Measurements from ENCODE around the gene NFYA.
A peak's percentile ranks its signal among the peaks of the same experiment; 100 is the strongest.
"Not testable (repeated sequence)": the region's sequence is repeated elsewhere in the genome, so short reads cannot be mapped to it uniquely, and the experiment has no call there.

Gene NFYA

DNA sequence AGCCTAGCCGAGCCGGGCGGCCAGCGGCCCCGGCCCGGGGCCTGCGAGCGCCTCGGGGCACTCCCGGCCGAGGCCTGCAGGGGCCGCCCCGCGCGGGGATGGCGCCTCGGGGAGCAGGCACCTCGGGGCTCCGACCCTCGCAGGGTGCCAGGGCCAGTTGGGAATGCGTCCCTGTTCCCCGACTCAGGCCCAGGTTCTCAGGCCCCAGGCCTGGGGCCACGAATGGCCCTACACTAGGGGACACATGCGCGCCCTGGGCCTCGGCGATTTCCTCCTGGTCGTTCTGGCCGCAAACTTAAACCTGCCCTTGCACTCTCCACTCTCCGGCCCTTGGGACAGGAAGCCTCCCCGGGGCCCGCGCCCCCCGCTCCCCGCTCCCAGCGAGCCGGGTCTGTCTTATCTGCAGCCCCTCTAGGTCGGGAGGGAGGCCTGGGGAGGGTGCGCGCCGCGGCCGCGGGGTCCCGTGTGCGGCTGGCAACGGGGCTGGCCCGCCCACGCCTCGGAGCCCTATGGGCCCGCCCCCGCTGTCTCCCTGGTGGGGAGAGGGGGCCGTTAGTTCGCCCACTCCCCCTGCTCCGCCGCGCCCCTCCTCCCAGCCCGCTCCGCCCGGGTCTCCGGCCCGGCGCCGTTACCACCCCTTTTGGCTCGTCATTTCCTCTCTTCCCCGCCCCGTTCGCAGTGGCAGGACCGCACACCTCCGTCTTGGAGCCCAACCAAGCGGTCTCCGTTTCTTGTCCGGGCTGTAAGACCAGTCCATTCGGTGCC, 611 bp downstream of the NFYA start:
- peak; percentile 80 for DNase-seq (ENCODE audit: low spot score)

DNA sequence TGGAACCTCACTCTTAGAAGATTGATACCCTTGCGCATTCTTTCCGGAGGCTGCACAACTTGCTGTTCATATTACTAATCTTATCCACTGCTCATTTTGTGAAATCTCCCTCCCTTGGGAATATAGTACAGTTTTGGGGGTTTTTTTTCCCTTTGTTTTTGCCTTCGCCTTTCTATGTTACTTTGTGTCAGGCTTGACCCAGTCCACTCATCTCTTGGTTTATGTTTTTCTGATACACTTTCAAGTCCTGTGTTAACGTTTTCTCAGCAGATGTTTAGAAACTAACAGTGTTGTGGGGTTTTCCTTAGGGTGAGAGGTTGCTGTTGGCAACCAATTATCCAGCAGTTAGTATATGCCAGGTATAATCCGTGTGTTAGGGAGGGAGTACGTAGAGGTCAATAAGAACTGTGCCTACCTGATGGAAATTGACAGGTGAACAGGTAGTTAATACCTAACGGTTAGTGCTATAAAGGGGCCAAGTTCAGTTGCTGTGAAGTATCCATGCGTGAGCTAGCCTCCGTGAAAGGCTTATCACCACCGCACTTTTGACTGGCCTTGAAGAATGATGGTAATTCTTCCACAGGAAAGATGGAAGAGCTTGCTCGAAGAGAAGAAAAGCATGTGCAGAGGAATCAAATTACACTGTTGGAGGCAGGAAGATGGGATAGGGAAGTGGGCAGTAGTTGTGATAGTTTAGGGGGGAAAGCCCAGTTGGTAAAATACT, 1.4 kb downstream of the NFYA start:
- DNase-seq (ENCODE audit: low spot score), result peak; percentile 47

DNA sequence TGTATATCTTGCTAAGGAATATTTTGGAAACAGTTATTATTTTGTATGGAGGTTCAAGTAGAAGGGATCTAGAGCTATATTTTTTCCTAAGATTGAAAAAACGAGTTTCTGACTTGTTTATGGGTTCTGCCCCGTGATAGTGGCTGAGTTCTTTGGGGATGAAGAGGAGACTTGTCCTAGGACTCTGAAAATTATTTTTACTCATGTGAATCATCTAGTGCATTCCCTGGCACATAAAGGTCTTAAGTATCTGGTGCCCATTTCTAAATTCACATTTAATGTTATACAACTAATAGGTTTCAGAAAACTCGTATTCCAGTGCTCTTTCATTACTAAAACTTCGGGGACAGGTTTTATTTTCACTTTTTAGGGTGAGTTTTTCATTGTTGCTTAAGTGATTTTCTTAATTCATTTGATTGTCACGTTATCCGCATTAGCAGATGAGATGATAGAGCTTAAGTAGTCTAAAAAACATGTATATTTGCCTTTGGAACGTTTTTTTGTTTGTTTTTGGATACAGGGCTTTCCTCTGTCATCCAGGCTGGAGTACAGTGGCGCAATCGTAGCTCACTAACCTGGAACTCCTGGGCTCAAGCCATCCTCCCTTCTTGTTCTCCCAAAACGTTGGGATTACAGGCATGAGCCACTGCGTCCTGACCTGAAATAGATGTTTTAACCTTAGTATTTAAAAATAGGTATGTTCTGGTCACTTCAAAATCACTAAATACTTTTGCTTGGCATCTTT, 2.1 kb downstream of the NFYA start:
- DNase-seq (ENCODE audit: low spot score), result peak; percentile 45

DNA sequence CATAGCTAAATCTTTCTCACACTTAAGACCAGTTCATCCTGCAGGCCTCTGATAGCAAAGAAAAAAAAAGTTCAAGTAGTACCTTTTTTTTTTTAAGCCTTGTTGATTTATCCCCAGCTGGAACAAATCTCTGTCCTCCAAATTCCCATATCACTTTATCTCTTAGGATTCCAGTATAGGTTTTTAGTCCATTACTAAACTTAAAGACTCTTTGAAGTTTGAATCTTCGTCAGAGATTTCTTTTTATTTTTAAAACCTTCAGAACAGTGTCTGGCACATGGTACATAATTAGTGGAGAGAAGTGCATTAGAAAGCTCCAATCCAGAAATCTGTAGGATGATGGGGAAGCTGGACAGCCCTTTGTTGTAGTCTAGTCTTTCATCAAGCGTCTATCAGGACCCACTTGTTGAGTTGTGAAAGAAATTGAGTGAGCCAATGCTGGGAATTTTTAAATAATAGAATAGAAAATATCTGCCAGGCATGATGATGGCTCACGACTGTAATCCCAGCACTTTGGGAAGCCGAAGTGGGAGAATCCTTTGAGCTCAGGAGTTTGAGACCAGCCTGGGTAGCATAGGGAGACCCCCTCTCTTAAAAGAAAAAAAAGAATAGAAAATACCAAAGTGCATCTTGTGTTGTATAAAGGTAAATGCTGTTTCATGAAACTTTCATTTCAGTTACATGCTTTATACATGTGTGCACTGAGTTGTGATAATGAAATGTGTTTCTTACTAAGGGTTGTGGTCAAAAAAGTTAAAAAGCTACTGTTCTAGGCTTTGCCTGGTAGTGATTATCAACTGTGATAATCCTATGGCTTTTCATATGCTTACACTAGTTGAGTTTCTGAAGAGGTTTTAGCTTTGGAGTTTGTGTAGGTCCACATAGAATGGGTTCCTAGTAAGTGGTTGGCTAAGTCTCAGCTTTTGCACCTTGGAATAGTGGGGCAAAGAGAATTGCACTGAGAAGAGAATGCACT, 3.2 kb downstream of the NFYA start:
- no peak for DNase-seq (ENCODE audit: low spot score)

DNA sequence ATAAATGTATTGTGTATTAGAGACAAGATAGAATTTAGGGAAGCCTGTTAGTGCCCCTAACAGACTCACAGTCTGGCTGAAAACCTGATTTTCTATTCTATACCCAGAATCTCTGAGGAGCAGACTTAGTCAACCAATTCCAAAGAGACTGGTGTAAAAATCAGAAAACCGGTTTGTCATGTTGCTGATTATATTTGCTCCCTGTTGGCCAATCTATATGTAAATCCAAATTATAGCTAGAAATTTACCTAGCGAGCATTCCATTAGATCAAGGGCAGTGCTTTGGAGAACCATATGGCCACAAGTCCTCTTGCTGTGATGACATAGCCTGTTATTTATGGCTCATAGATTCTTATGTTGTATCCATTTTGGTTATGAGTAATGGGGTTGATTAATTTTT, 4.8 kb downstream of the NFYA start:
- no peak for DNase-seq (ENCODE audit: low spot score)

DNA sequence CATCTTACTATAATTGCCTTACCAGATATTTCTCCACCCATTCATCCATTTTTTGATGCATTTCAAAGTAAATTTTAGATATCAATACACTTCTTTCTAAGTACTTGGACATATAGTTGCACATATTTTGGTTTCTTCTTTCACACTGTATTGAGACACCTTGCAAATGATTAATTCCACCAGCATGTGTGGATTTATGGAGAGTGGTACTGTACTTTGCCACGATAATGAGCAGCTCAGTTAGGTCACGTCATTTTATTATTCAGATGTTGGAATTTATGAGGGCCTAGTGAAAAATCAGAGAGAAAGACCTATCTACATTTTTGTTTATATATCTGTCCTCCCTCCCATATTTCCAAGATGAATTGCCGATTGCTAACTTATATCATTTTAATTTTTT, 5.3 kb downstream of the NFYA start:
- DNase-seq (ENCODE audit: low spot score), result no peak

DNA sequence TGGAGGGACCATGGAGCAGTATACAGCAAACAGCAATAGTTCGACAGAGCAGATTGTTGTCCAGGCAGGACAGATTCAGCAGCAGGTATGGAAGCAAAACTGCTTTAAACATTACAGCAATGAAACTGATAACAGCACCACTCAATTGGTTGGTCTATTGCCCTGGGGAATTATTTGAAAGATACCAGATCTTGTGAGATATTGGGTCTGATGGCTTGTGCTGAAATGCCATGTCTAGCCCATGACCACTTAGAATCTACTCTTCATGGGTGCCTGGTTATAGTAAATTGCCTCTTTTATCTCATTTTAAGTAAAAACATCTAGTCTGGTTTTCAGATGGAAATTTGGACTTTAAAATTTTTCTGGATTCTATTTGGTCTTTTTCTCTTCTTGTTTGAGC, 6.3 kb downstream of the NFYA start:
- DNase-seq (ENCODE audit: low spot score), result no peak

DNA sequence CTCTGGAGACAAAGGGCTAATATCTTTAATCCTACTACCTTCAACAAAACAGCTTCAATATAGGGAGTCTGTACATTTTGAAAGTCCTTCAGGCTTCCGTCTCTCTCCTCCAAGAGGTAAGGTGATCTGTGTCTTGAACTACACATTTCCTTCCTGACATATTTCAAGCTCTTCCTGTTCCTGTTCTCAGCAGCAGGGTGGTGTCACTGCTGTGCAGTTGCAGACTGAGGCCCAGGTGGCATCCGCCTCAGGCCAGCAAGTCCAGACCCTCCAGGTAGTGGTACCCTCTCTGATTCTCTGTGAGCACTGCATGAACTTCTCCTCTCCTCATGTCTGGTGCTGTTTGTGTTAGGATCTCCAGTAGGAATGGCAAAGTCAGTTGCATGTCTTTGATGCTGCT, 7.8 kb downstream of the NFYA start:
- no peak for DNase-seq (ENCODE audit: low spot score)

DNA sequence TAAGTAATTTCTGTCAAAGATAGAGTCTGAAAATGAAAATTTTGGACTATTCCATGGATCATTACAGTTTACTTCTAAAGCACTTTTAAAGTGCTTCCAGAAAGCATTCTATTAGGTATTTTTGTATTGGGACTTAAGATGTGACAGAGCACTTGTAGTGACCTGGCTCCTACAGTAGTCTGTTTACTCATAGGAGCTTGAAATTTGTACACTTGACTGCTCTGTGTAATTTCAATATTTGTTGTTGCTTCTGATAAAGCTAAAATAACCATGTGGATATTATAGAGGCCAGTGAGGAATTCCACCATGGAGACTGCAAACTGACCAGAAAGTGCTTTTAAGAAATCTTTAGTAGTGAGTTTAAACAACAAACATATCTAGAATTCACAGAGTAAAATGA, 10.3 kb downstream of the NFYA start:
- DNase-seq (ENCODE audit: low spot score), result no peak

DNA sequence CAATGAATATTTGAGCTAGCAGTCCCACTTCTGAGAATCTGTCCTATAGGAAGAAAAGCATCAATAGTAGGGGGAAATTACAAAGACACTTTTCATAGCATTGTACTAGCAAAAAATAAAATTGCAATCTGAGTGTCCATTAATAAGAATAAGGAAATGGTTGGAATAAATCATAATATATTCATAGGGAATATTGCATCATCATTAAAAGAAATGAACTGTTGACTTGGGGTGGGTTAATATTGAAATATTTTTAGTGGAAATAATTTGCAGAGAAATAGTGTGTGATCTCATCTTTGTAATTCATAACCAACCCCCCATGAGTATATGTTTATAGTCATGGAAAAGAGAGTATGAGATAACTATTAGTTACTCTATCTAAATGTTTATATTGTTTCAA, 12.4 kb downstream of the NFYA start:
- DNase-seq (ENCODE audit: low spot score), result no peak

DNA sequence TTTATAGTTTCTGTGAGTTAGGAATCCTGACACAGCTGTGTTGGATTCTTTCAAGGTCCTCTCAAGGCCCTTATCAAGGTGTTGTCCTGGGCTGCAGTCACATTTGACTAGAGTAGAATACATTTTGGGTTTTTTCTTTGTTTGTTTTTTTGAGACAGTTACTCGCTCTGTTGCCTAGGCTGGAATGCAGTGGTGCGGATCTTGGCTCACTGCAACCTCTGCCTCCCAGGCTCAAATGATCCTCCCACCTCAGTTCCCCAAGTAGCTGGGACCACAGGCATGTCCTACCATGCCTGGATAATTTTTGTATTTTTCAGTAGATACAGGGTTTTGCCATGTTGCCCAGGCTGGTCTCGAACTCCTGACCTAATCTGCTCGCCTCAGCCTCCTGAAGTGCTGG, 15.7 kb downstream of the NFYA start:
- DNase-seq (ENCODE audit: low spot score), result no peak

DNA sequence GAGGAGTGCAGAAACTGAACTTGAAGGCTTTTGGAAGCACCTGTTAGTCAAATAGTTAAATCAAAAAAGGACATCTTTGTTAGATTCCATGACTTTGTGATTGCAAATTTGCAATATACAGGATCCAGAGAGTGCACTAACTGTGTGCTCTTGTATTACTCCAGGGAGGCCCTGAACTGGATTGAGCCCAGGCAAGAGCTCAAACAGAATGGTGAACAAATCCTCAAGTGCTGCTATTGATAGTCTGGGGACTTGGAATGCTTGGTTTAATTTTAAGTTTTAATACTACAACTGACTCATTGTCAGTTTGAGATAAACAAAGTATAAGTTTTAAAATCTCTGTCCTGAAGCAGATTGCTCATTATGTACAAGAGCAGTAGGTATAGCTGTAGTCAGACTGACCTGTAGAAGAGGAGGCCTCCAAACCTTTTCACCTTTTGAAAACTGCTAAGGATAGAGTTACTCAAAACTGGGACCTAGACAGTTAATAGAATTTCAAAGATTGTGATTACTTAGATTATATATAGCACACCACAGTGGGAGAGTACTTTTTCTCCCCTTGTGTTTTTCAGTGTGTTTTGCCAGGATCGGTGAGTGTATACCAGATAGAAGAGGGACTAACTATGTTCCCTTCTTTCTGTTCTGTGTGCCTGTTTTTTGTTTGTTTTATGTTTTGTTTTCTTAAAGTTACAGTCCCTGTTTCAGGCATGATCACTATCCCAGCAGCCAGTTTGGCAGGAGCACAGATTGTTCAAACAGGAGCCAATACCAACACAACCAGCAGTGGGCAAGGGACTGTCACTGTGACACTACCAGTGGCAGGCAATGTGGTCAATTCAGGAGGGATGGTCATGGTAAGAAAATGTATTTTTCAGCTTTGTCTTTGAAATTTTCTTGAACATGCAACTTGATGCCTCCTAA, 18.3 kb downstream of the NFYA start:
- no peak for DNase-seq (ENCODE audit: low spot score)

DNA sequence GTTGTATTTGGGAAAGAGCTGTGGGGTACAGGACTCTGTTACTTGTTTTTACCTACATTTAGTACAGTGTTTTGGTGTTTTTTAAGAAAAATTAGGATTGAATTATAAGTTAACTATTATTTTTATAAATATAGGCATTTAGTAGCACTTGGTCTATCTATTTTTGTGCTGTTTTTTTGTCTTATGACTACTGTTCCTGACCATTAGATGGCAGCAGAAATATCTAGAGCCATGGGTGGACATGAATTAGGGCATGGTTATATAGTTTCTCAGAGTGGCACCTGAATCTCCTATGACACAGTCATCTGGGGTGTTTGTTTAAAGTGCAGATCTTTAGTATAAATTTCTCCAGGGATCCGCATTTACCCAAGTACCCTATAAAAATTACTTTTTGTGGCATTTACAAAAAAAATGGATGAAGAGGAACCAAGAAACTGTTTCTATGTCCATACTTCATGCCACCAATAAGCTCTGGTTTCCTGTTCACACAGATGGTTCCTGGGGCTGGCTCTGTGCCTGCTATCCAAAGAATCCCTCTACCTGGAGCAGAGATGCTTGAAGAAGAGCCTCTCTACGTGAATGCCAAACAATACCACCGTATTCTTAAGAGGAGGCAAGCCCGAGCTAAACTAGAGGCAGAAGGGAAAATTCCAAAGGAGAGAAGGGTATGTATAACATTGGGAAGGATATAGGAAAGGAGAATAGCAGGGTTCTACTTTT, 19.8 kb downstream of the NFYA start:
- peak; percentile 59 for DNase-seq (ENCODE audit: low spot score)

DNA sequence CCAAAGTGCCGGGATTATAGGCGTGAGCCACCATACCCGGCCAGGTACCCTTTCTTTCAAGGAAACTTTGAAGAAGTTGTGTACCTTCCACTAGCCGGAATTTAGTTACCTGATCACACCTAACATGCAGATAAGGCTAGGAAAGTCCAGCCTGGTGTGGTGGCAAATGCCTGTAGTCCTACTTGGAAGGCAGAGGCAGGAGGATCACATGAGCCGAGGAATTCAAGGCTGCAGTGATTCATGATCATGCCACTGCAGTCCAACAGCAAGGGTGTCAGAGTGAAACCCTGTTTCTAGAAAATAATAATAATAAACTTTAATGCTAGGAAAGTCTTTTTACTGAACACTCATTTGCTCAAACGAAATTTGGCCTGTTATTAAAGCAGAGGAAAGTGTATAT, 21.0 kb downstream of the NFYA start:
- no peak for DNase-seq (ENCODE audit: low spot score)

DNA sequence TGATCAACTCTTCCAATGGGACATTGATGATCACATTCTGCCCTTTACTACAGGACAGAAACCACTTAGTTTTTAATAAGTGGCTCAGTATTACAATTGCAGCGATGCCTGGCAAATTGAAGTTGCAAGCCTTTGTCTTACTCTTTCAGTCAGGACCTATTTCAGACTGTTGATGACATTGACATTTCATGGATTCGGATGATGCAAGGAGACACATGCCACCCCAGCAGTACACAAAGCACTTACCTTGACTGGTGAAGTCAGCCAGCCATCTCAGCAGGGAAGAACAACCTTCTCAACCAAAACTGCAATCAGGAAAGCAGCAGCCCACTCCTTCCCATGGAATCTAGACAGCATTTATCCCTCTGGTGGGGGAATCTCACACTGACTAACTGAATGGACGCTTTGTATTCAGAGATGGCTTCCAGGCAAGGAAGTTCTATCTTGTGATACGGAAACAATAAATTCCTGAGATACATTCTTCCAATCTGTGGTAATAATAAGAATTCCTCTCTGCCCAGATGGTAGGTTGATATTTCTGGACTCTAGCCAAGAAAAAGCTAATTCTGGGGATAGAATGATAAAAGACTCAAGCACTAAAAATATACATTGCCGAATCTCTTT, 24.8 kb downstream of the NFYA start:
- DNase-seq (ENCODE audit: low spot score), result no peak

DNA sequence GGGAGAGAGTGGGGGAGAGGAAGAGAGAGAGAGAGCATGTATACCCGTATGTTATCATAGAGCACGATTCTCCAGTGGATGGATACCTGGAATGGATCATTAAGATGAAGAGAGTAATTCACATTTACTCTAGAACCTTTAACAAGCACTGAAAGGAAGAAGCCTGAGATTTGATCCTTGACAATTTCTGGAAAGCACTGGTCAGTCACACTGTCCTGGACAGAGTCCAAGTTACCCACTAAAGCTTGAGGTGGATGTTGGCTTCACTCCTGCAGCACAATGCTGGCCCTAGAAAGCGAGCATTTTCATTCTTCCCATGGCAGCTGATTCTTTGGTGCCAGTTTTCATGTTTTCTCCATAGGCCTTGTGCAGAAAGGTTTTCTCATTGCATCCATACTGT, 25.6 kb downstream of the NFYA start:
- DNase-seq (ENCODE audit: low spot score), result no peak

DNA sequence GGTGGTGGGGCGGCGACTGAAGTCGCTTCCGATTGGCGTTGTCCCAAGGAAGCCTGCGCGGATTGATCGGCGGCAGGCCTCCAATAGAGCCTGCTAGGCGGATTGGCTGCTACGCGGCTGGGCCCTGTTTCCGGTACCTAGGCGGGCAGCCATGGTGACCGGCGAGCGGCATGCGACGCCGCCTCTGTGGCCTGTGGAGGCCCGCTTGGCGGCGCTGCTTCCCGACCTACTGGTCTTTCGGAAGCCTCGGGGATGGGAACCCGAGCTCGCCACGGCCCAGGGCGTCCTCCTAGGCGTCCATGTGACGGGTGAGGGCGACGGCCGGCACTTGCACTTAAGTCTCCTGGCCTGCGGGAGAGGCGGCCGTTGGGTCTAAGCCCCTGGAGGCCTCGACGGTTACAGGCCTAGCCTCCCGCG, 28.1 kb downstream of the NFYA start:
- DNase-seq (ENCODE audit: low spot score), result no peak

DNA sequence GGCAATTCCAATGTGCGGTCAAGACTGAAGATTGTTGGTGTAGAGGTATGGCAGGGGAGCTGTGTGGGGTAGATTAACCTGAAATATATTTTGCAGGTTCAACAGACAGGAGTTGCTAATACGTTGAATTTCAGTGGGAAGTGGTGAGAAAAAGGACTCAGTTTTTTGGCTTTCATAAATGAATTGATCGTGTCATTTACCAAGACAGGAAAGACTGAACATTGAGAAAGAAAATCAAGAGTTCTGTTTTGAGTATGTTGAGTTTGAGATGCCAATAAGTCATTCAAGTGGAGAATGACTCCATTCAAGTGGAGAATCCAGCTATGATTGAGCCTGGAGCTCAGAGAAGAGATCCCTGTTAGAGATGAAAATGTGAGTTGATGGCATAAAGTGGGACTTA, 31.1 kb downstream of the NFYA start:
- DNase-seq (ENCODE audit: low spot score), result no peak

DNA sequence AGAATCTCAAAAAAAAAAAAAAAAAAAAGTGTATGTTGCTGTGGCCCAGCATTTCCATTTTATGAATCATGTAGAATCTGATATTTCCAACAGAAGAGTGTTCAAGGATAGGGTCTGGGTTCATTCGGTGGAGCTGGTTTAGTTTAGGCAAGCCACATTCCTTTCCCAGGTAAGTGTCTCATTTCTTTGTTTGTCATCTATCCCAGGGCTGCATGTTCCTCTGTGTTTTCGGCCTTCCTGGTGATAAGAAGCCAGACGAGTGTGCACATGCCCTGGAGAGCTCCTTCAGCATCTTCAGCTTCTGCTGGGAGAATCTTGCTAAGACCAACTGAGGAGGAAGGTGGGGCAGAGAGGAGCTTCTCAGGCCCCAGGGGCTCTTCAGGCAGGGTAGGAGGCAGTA, 38.2 kb downstream of the NFYA start:
- no peak for DNase-seq (ENCODE audit: low spot score)

DNA sequence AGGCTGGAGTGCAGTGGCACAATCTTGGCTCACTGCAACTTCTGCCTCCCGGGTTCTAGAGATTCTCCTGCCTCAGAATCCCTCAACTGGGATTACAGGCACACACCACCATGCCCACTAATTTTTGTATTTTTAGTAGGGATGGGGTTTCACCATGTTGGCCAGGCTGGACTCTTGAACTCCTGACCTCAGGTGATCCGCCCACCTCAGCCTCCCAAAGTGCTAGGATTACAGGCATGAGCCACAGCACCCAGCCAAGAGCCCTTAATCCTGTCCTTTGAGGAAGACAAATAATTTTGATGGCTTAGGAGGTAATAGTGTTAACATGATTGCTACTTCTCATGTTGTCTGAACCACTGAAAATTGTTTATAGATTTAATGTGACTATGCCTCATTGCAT, 42.3 kb downstream of the NFYA start:
- DNase-seq (ENCODE audit: low spot score), result not testable (repeated sequence)

Measured in RKO (cell line).